GM18511 (cell line): Measurements from ENCODE around the gene VTI1A.
"Not testable (repeated sequence)": the region's sequence is repeated elsewhere in the genome, so short reads cannot be mapped to it uniquely, and the experiment has no call there.

Experiments
- ATAC-seq: cut with Tn5 transposase; IDR thresholded peaks from one replicate; pipeline ENCODE4 v1.9.1; 2021; ENCODE audit warnings: mild to moderate bottlenecking, moderate library complexity; ENCODE audit not compliant: unreplicated experiment

VTI1A gene

DNA sequence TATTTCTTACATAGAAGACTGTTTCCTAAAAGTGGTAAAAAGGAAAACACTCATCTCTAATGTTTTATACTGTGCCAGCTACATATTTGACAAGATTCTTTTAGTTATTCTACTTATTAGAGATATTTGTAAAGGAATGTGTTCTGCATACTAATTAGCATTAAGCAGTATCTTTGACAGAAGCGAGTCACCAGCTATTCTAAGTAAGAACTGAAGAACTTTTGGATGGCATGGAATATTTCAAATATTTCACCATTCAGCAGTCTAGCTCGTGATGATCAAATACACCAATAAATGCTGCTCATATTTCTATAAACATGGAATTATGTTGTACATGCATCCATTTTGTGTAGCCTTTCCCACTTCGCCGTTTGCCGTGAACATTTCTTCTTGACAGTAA, 261.4 kb downstream of the VTI1A start:
- no peak for ATAC-seq

DNA sequence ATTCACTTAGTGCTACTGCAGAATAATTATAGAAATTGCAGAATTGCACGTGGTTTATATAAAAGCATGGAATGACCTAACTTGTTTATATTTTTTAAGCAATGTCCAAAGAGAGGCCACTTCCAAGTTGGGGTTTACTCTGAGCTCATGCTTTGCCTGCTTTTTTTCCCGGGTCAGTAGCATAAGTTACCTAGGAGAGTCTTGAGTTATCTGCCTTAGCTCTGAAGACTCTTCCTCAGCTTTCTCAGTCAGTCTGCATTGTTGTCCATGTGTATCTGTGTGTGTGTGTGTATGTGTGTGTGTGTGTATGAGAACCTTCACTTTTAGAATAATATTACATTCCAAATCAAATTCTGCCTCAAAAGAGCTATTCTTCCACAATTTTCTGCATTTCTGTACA, 263.5 kb downstream of the VTI1A start:
- no peak for ATAC-seq

DNA sequence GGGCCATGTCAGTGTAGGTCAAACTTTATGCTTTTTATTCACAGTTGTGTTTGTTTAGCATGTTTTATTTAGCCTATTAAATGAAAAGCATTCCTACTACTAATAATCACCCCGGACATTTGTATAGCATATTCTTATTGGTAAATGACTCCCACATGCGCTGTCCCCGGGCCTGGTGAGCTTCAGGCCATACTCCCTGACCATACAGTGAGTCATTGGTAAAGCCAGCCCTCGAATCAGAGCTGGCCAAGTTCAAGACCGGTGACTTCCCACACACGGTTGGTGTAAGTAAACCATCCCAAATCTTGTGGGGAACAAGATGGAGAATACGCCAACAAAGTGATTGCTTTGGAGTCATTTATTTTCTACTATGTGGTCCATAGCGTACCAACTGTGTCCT, 264.4 kb downstream of the VTI1A start:
- ATAC-seq = no peak

DNA sequence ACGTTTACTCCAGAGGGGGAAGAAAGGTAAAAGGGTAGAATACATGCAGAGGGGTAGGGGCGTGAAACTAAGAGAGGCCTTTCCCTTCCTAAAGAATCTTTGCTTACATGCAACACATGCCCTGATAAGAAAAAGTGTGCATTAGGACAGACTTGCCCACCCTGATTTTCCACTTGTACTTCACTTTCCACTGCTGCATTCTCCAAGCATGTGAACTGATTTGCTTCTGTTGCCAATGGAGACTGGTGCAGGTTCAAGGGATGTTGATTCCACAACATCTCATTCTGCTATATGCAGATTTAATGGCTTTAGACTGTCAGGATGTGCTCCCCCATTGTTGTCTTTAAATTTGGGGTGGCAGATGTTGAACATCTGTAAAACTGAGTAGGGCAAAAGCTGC, 265.5 kb downstream of the VTI1A start:
- ATAC-seq = no peak

- ATAC-seq = no peak
Observed at GRCh38 chr10:112713411-112713810, 266.4 kb downstream of the VTI1A start.

GRCh38 chr10:112715581-112715980, 268.6 kb downstream of the VTI1A start:
- ATAC-seq = no peak

- no peak for ATAC-seq
Observed at GRCh38 chr10:112716076-112716475, 269.1 kb downstream of the VTI1A start.

- ATAC-seq = no peak
Observed at GRCh38 chr10:112716924-112717413, 270.0 kb downstream of the VTI1A start.

DNA sequence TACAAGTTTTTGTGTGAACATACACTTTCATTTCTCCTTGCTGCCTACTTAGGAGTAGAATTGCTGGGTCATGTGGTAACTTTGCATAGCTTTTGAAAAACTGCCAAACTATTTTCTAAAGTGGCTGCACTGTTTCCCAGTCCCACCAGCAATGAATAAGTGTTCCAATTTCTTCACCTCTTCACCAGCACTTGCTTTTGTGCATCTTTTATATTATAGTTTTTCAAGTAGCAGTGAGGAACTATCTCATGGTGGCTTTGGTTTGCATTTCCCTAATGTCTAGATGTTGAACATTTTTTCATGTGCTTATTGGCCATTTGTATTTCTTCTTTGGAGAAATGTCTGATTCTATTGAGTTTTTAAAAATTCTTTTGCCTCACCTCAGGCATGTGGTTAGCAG, 273.2 kb downstream of the VTI1A start:
- ATAC-seq = no peak

GRCh38 chr10:112721080-112721698, 274.2 kb downstream of the VTI1A start:
- no peak for ATAC-seq

GRCh38 chr10:112722758-112723157, 275.7 kb downstream of the VTI1A start:
- no peak for ATAC-seq

GRCh38 chr10:112723876-112724275, 276.9 kb downstream of the VTI1A start:
- no peak for ATAC-seq

- ATAC-seq = no peak
Observed at GRCh38 chr10:112724404-112724991, 277.5 kb downstream of the VTI1A start.

DNA sequence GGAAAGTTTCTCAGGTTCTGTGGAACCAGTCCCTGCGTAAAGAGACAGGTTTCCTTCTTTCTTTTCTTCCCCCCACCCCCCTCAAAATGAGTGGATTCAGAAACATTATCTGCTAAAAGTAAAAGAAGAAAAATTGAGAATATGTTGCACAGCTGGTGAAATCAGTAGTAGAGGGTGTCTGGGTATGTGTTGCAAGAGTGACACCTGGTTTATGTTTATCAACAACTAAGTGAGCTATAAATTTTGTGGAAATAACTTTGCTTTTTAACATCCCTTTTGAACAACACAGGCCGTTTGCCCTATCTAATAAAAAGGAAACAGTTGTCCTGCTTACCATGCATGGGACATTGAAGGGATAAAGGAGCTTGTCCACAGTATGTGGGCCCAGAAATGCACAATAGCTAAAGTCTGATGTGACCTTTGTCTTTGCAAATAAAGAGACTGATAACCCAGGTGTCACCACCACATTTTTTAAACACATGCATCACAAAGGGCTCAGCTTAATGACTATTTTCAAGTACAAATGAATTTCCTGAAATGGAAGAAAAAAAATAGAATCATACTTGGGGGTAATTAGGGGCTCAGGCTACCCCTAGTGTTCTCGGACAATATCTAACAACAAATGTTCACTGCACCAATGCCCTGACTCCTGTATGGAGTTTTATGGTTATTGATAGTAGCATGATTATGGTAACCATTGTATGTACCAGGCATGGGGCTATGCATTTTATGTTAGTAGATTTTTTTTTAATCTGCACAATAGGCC, 281.3 kb downstream of the VTI1A start:
- ATAC-seq = no peak

- peak; percentile 63 for ATAC-seq
Observed at GRCh38 chr10:112728997-112729396, 282.0 kb downstream of the VTI1A start.

GRCh38 chr10:112731450-112731849, 284.4 kb downstream of the VTI1A start:
- ATAC-seq = not testable (repeated sequence)

- no peak for ATAC-seq
Observed at GRCh38 chr10:112732277-112732921, 285.4 kb downstream of the VTI1A start.

- no peak for ATAC-seq
Observed at GRCh38 chr10:112735041-112735695, 288.2 kb downstream of the VTI1A start.

- no peak for ATAC-seq
Observed at GRCh38 chr10:112738606-112739591, 291.9 kb downstream of the VTI1A start.
